A673 (cell line): Measurements from ENCODE around the gene CSTPP1. TPM values are rescaled to one million over a fixed set of nuclear protein-coding genes. Genes with fewer than 3 reads are reported as not detected.
"Not testable (repeated sequence)": the region's sequence is repeated elsewhere in the genome, so short reads cannot be mapped to it uniquely, and the experiment has no call there.

Experiments
- BruUV-seq: library from RNA; stranded (reverse); fragments of 400-500 nt; replicated peaks from 2 replicates; lab custom pipeline; 2021; lab: Mats Ljungman, UMichigan
- CTCF ChIA-PET: fragments of 300-600 bp; sonication (Branson Sonifier 250); formaldehyde crosslinking; loops from one replicate; lab custom pipeline; 2022; ENCODE audit warnings: antibody characterized with exemption; lab: Charles Lee
- POLR2A ChIA-PET: fragments of 300-600 bp; sonication (Branson Sonifier 250); formaldehyde crosslinking; loops from one replicate; lab custom pipeline; 2022; ENCODE audit warnings: antibody characterized with exemption; ENCODE audit not compliant: low non-redundant PET; lab: Charles Lee
- DNase-seq: peaks from one replicate; pipeline ENCODE4 v3.0.0-alpha.2; 2015; ENCODE audit warnings: low spot score
- H3K27ac ChIP-seq: fragments of 200-600 bp; sonication (generic); 2 replicates; pipeline ENCODE4 v1.5.1; 2016; ENCODE audit warnings: mixed run types, low read depth, mild to moderate bottlenecking, mixed read lengths, antibody characterized with exemption, low read length; ENCODE audit not compliant: poor library complexity, severe bottlenecking
- H3K27me3 ChIP-seq: fragments of 200-600 bp; sonication (generic); replicated peaks from 2 replicates; pipeline ENCODE4 v1.6.1; 2017; ENCODE audit warnings: mixed run types, low read depth, mild to moderate bottlenecking, mixed read lengths, antibody characterized with exemption, low read length; ENCODE audit not compliant: insufficient read depth, poor library complexity
- H3K36me3 ChIP-seq: fragments of 200-600 bp; sonication (generic); 2 replicates; pipeline ENCODE4 v1.6.1; 2016; ENCODE audit warnings: mixed run types, mild to moderate bottlenecking, mixed read lengths, antibody characterized with exemption, low read length; ENCODE audit not compliant: insufficient read depth, poor library complexity, severe bottlenecking
- H3K4me1 ChIP-seq: fragments of 200-600 bp; sonication (generic); 2 replicates; pipeline ENCODE4 v1.6.1; 2017; ENCODE audit warnings: mixed run types, mild to moderate bottlenecking, mixed read lengths, antibody characterized with exemption, low read length; ENCODE audit not compliant: insufficient read depth, poor library complexity, severe bottlenecking
- H3K4me3 ChIP-seq: fragments of 200-600 bp; sonication (generic); 2 replicates; pipeline ENCODE4 v1.5.1; 2016; ENCODE audit warnings: low read depth, mixed run types, mild to moderate bottlenecking, mixed read lengths, low read length; ENCODE audit not compliant: poor library complexity, severe bottlenecking
- H3K9me3 ChIP-seq: fragments of 200-600 bp; sonication (generic); 2 replicates; pipeline ENCODE4 v1.6.1; 2016; ENCODE audit warnings: mixed run types, low read depth, mild to moderate bottlenecking, mixed read lengths, antibody characterized with exemption, low read length; ENCODE audit not compliant: poor library complexity, severe bottlenecking
- CTCF ChIP-seq: fragments of 300-800, 200-600 bp; sonication (generic); conservative IDR thresholded peaks from 2 replicates; pipeline ENCODE4 v1.5.1; 2017; ENCODE audit warnings: low read depth, mild to moderate bottlenecking, antibody characterized with exemption, low read length, moderate library complexity, mixed read lengths
- EZH2 ChIP-seq: fragments of 200-600 bp; sonication (generic); IDR thresholded peaks from 2 replicates; pipeline ENCODE4 v1.6.1; 2017; ENCODE audit warnings: borderline replicate concordance, low read depth, mild to moderate bottlenecking, mixed read lengths, antibody characterized with exemption, low read length; ENCODE audit not compliant: poor library complexity, severe bottlenecking
- intact Hi-C: fragments of 100-400 bp; cut with micrococcal nuclease; formaldehyde crosslinking; loops from one replicate; pipeline ENCODE4 v1.10.0; 2022; ENCODE audit not compliant: unreplicated experiment
- total RNA-seq: library from RNA; stranded (reverse); gene quantifications from 2 replicates; pipeline ENCODE4 v1.2.3, GENCODE V29; 2021

The CSTPP1 gene
- total RNA-seq, 1 experiment from 2014 or later, result 79.3 TPM

GRCh38 chr11:47109727-47110246 lies 173.2 kb downstream of the CSTPP1 start:
- H3K4me1 ChIP-seq, result no peaks in the 10 kb centered on the region
- intact Hi-C loops, result no loop called here
- TF ChIP-seq CTCF (no peak), EZH2 (no peak)
- H3K27me3 ChIP-seq, result no peaks in the 10 kb centered on the region
- no peak overlapping the region for H3K27ac ChIP-seq
- no peaks in the 10 kb centered on the region for H3K9me3 ChIP-seq
- no TSS peak for BruUV-seq
- H3K36me3 ChIP-seq, result no peaks in the 10 kb centered on the region
- ChIA-PET POLR2A (no interaction called here), CTCF (no interaction called here)
- no peak for DNase-seq
- no peak overlapping the region for H3K4me3 ChIP-seq

- ChIA-PET CTCF (no interaction called here), POLR2A (no interaction called here)
- no peak for DNase-seq
- intact Hi-C loops, result no loop called here
- Histone ChIP-seq H3K9me3 (no peaks in the 10 kb centered on the region), H3K4me3 (no peak overlapping the region), H3K27ac (no peak overlapping the region), H3K4me1 (no peaks in the 10 kb centered on the region), H3K27me3 (no peaks in the 10 kb centered on the region), H3K36me3 (no peaks in the 10 kb centered on the region)
- BruUV-seq, result no TSS peak
- TF ChIP-seq CTCF (no peak), EZH2 (no peak)
Measured at GRCh38 chr11:47111318-47111804, 174.8 kb downstream of the CSTPP1 start.

GRCh38 chr11:47112941-47113340 lies 176.4 kb downstream of the CSTPP1 start:
- H3K9me3 ChIP-seq, H3K27me3 ChIP-seq, H3K4me3 ChIP-seq, CTCF ChIA-PET, H3K27ac ChIP-seq, intact Hi-C loops, BruUV-seq, H3K4me1 ChIP-seq, DNase-seq, H3K36me3 ChIP-seq, POLR2A ChIA-PET: not testable (repeated sequence)

- H3K4me3 ChIP-seq, H3K9me3 ChIP-seq, H3K27ac ChIP-seq, H3K27me3 ChIP-seq, BruUV-seq, CTCF ChIA-PET, intact Hi-C loops, H3K36me3 ChIP-seq, H3K4me1 ChIP-seq: not testable (repeated sequence)
- peak; percentile 60 for DNase-seq
- POLR2A ChIA-PET, result interaction anchor here (0.5 kb wide), 1 partner anchor 253 kb away, joined by 4 read pairs; no protein-coding TSS in a partner anchor
Measured at GRCh38 chr11:47118958-47119688, 182.6 kb downstream of the CSTPP1 start.
